Esophagus squamous epithelium (tissue), 4 donors: ENCODE data around the gene MAMDC2.

Experiments used
- POLR2A ChIP-seq, 4 donors: fragments of 450-650 bp; IDR thresholded peaks; one replicate each; pipeline ENCODE4 v1.6.1; 2017; ENCODE audit warnings: antibody characterized with exemption in 4 of 4, mild to moderate bottlenecking in 4 of 4, moderate library complexity in 3 of 4
- TF ChIP-seq, protein P1 (sequence below), 6 experiments: fragments of 450-650 bp in 4 of 6; fragments of 200-600 bp in 2 of 6; sonication (generic) in 2 of 6; IDR thresholded peaks; one replicate each; pipeline ENCODE4 v1.5.1; 2016 to 2019; ENCODE audit warnings: antibody characterized with exemption in 6 of 6, mild to moderate bottlenecking in 4 of 6, moderate library complexity in 4 of 6

DNA sequence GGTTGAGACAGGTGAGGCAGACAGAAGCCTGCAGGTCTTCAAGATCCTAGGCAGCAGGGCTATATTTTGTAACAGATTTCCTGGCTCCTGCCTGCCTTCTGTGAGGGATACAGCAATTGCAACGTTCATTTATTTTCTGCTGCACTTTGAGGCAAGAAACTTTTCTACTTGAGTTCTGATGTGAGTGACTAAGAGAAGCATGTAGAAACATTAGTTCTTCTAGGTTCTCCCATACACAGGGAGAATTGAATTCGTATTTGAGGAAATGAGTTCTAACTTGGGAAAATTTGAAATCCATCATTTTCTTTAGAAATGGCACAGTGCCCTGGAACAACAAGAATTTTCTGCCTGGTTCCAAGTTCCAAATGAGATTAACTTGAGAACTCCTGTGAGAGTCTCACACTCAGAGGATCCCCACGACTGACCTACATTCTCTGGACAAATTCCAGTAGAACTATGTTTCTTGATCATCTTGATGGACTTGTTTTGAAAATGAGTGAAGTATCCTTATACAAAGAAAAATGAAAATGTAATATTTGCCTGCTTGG is 15.0 kb downstream of the MAMDC2 start:
- TF ChIP-seq, protein P1, sequence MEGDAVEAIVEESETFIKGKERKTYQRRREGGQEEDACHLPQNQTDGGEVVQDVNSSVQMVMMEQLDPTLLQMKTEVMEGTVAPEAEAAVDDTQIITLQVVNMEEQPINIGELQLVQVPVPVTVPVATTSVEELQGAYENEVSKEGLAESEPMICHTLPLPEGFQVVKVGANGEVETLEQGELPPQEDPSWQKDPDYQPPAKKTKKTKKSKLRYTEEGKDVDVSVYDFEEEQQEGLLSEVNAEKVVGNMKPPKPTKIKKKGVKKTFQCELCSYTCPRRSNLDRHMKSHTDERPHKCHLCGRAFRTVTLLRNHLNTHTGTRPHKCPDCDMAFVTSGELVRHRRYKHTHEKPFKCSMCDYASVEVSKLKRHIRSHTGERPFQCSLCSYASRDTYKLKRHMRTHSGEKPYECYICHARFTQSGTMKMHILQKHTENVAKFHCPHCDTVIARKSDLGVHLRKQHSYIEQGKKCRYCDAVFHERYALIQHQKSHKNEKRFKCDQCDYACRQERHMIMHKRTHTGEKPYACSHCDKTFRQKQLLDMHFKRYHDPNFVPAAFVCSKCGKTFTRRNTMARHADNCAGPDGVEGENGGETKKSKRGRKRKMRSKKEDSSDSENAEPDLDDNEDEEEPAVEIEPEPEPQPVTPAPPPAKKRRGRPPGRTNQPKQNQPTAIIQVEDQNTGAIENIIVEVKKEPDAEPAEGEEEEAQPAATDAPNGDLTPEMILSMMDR (IDR thresholded peaks at IDR 0.05), result no peak
- TF ChIP-seq POLR2A (IDR thresholded peaks at IDR 0.05), result no peak
